SK-N-SH (cell line): ENCODE data around the gene ZNF599.

Experiments used
- EP300 ChIP-seq, 2 experiments: IDR thresholded peaks; 2 replicates each; pipeline versions ENCODE4 v1.4.0 to v1.6.1; 2012; ENCODE audit warnings: borderline replicate concordance in 1 of 2, low read depth in 1 of 2, low read length in 1 of 2
- EZH2phosphoT487 ChIP-seq: fragments of 200-600 bp; sonication (generic); IDR thresholded peaks from 2 replicates; pipeline ENCODE4 v1.6.1; 2017; ENCODE audit warnings: low read depth, mixed run types, mild to moderate bottlenecking, antibody characterized with exemption, moderate library complexity, borderline replicate concordance
- FOXJ3 ChIP-seq: sonication (generic); formaldehyde crosslinking; IDR thresholded peaks from 2 replicates; pipeline ENCODE4 v1.5.1; 2020; ENCODE audit warnings: mild to moderate bottlenecking, missing genetic modification reagents
- FOXM1 ChIP-seq: IDR thresholded peaks from 2 replicates; pipeline ENCODE4 v1.4.0; 2012; ENCODE audit warnings: low read depth, mild to moderate bottlenecking
- GABPA ChIP-seq: IDR thresholded peaks from 2 replicates; pipeline ENCODE4 v1.4.0; 2012; ENCODE audit warnings: low read depth, mild to moderate bottlenecking
- MEF2A ChIP-seq: IDR thresholded peaks from 2 replicates; pipeline ENCODE4 v1.4.0; 2012; ENCODE audit warnings: low read depth, borderline replicate concordance
- NFIC ChIP-seq: IDR thresholded peaks from 2 replicates; pipeline ENCODE4 v1.4.0; 2012; ENCODE audit warnings: borderline replicate concordance
- POLR2AphosphoS5 ChIP-seq: IDR thresholded peaks from 2 replicates; pipeline ENCODE4 v1.6.1; 2012; ENCODE audit warnings: low read depth, low read length
- RAD21 ChIP-seq: IDR thresholded peaks from 2 replicates; pipeline ENCODE4 v1.6.1; 2012; ENCODE audit warnings: mild to moderate bottlenecking, low read length
- RFX5 ChIP-seq: IDR thresholded peaks from 2 replicates; pipeline ENCODE4 v1.6.1; 2012; ENCODE audit warnings: mild to moderate bottlenecking, improper control_type of control experiment, low read length
- SIN3A ChIP-seq: IDR thresholded peaks from 2 replicates; pipeline ENCODE4 v1.6.1; 2012; ENCODE audit warnings: low read depth, mild to moderate bottlenecking, low read length, moderate library complexity, borderline replicate concordance
- TAF1 ChIP-seq: IDR thresholded peaks from 2 replicates; pipeline ENCODE4 v1.6.1; 2012; ENCODE audit warnings: low read depth, mild to moderate bottlenecking, low read length, moderate library complexity, borderline replicate concordance
- TF ChIP-seq, protein P1 (sequence below): fragments of 200-600 bp; sonication (generic); IDR thresholded peaks from 2 replicates; pipeline ENCODE4 v1.6.1; 2017; ENCODE audit warnings: antibody characterized with exemption, mild to moderate bottlenecking, moderate library complexity

DNA sequence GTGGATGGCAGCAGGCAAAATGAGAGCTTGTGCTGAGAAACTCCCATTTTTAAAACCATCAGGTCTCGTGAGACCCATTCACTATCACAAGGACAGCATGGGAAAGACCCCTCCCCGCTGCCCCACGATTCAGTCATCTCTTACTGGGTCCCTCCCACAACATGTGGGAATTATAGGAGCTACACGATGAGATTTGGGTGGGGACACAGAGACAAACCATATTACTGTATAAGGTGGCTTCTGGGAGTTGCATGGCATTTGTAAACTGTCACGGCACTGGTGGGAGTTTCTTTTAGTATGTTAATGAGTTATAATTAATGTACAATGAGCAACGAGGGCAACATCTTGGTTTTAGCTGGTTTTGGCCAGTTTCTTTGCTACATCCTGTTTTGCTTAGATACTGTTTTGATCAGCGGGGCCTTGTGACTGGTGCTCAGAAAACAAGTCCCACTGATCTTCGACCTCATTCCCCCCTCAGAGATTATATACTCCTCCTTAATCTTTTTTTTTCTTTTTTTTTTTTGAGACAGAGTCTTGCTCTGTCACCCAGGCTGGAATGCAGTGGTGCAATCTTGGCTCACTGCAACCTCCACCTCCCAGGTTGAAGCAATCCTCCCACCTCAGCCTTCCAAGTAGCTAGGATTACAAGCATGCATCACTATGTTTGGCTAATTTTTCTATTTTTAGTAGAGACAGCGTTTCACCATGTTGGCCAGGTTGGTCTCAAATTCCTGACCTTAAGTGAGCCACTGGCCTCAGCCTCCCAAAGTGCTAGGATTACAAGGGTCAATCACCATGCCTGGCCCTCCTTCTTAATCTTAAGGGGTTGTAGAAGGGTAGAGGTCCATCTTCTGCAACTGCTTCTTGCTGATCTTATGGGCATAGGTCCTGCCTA, 21.3 kb upstream of the ZNF599 start:
- TF ChIP-seq, protein P1, sequence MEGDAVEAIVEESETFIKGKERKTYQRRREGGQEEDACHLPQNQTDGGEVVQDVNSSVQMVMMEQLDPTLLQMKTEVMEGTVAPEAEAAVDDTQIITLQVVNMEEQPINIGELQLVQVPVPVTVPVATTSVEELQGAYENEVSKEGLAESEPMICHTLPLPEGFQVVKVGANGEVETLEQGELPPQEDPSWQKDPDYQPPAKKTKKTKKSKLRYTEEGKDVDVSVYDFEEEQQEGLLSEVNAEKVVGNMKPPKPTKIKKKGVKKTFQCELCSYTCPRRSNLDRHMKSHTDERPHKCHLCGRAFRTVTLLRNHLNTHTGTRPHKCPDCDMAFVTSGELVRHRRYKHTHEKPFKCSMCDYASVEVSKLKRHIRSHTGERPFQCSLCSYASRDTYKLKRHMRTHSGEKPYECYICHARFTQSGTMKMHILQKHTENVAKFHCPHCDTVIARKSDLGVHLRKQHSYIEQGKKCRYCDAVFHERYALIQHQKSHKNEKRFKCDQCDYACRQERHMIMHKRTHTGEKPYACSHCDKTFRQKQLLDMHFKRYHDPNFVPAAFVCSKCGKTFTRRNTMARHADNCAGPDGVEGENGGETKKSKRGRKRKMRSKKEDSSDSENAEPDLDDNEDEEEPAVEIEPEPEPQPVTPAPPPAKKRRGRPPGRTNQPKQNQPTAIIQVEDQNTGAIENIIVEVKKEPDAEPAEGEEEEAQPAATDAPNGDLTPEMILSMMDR: no peak
- TF ChIP-seq RAD21: no peak
- no peak for TF ChIP-seq GABPA
- TF ChIP-seq MEF2A: no peak
- no peak for TF ChIP-seq POLR2AphosphoS5
- TF ChIP-seq EP300 (IDR thresholded peaks at IDR 0.05; ENCODE audit: borderline replicate concordance in 1 of 2, low read depth in 1 of 2, low read length in 1 of 2): no peak
- TF ChIP-seq SIN3A: no peak
- no peak for TF ChIP-seq RFX5
- TF ChIP-seq EZH2phosphoT487: no peak
- no peak for TF ChIP-seq FOXJ3
- TF ChIP-seq TAF1: no peak
- no peak for TF ChIP-seq NFIC
- TF ChIP-seq FOXM1: no peak
